ENCODE data around the gene GPR21. TPM values are rescaled to one million over a fixed set of nuclear protein-coding genes. Genes with fewer than 3 reads are reported as not detected.

GPR21 gene
- total RNA-seq, 1 donor = 3.1 TPM

- no peaks in the 10 kb centered on the region for H3K27me3 ChIP-seq (ENCODE audit: insufficient read depth, low read length)
These were observed 16.8 kb upstream of the GPR21 start for GRCh38 chr9:123016631-123017030.

GRCh38 chr9:123020796-123021195 lies 12.7 kb upstream of the GPR21 start:
- Histone ChIP-seq H3K4me1 (ENCODE audit: insufficient read depth, low read length) (no peaks in the 10 kb centered on the region), H3K4me3 (ENCODE audit: low read length) (no peak overlapping the region), H3K9me3 (ENCODE audit: low read depth, low read length) (no peaks in the 10 kb centered on the region), H3K27me3 (ENCODE audit: insufficient read depth, low read length) (no peaks in the 10 kb centered on the region)

More at GRCh38 chr9:123016631-123017030, 16.8 kb upstream of the GPR21 start:
- H3K4me3 ChIP-seq (ENCODE audit: low read length) = no peak overlapping the region
- H3K4me1 ChIP-seq (ENCODE audit: insufficient read depth, low read length) = no peaks in the 10 kb centered on the region
- H3K9me3 ChIP-seq (ENCODE audit: low read depth, low read length) = no peaks in the 10 kb centered on the region

GRCh38 chr9:123026425-123026824 lies 7.0 kb upstream of the GPR21 start:
- no peaks in the 10 kb centered on the region for H3K27me3 ChIP-seq (ENCODE audit: insufficient read depth, low read length)
- H3K9me3 ChIP-seq (ENCODE audit: low read depth, low read length) = no peaks in the 10 kb centered on the region
- H3K4me3 ChIP-seq (ENCODE audit: low read length) = no peak overlapping the region
- H3K4me1 ChIP-seq (ENCODE audit: insufficient read depth, low read length) = peaks cover 4% of the 10 kb centered on the region

DNA sequence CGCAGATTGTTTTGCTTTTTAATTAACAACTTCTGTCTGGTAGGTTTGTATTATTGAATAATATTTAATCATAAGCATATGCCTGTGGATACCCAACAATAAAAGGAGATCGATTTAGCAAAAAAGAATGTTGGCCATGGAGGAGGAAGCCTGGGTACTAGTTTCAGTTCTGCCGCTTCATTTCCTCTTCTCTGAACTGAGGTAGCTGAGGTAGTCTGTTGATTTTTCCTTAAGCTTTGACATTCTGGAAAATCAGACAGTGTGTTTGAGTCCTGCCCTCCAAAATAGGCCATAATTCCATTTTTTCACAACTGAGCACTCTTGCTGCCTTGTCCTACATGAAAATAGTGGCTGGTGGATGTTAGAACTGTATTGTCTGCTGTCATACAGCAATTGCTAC lies 6.0 kb upstream of the GPR21 start:
- Histone ChIP-seq H3K9me3 (ENCODE audit: low read depth, low read length) (no peaks in the 10 kb centered on the region), H3K4me3 (ENCODE audit: low read length) (no peak overlapping the region), H3K4me1 (ENCODE audit: insufficient read depth, low read length) (peaks cover 4% of the 10 kb centered on the region), H3K27me3 (ENCODE audit: insufficient read depth, low read length) (no peaks in the 10 kb centered on the region)

- H3K9me3 ChIP-seq (ENCODE audit: low read depth, low read length) = no peaks in the 10 kb centered on the region
- H3K4me3 ChIP-seq (ENCODE audit: low read length) = no peak overlapping the region
- peaks cover 6% of the 10 kb centered on the region for H3K4me1 ChIP-seq (ENCODE audit: insufficient read depth, low read length)
- no peaks in the 10 kb centered on the region for H3K27me3 ChIP-seq (ENCODE audit: insufficient read depth, low read length)
These were observed 5.3 kb upstream of the GPR21 start for GRCh38 chr9:123028136-123028535.

DNA sequence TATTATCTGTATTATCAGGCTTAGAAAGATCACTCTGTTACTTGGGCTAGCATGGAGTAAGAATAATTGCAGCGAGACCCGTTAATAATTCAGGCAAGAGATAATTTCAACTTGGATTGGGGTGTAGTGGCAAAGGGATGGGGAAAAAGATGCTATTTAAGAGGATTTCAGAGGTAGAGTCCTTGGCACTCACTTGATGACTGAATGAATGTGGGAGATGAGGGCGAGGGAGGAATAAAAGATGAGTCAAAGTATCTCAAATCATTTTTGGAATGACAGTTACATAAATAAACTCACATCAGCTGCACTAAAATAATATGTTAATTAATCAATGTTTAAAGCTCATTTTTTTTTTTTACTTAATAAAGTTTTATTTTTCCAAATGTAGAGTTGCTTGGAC lies 4.5 kb upstream of the GPR21 start:
- Histone ChIP-seq H3K27me3 (ENCODE audit: insufficient read depth, low read length) (no peaks in the 10 kb centered on the region), H3K4me3 (ENCODE audit: low read length) (no peak overlapping the region), H3K4me1 (ENCODE audit: insufficient read depth, low read length) (peaks cover 11% of the 10 kb centered on the region), H3K9me3 (ENCODE audit: low read depth, low read length) (no peaks in the 10 kb centered on the region)

GRCh38 chr9:123031963-123032362 lies 1.5 kb upstream of the GPR21 start:
- H3K27me3 ChIP-seq (ENCODE audit: insufficient read depth, low read length) = no peaks in the 10 kb centered on the region
- H3K4me3 ChIP-seq (ENCODE audit: low read length) = no peak overlapping the region
- no peaks in the 10 kb centered on the region for H3K9me3 ChIP-seq (ENCODE audit: low read depth, low read length)
- H3K4me1 ChIP-seq (ENCODE audit: insufficient read depth, low read length) = peaks cover 24% of the 10 kb centered on the region

DNA sequence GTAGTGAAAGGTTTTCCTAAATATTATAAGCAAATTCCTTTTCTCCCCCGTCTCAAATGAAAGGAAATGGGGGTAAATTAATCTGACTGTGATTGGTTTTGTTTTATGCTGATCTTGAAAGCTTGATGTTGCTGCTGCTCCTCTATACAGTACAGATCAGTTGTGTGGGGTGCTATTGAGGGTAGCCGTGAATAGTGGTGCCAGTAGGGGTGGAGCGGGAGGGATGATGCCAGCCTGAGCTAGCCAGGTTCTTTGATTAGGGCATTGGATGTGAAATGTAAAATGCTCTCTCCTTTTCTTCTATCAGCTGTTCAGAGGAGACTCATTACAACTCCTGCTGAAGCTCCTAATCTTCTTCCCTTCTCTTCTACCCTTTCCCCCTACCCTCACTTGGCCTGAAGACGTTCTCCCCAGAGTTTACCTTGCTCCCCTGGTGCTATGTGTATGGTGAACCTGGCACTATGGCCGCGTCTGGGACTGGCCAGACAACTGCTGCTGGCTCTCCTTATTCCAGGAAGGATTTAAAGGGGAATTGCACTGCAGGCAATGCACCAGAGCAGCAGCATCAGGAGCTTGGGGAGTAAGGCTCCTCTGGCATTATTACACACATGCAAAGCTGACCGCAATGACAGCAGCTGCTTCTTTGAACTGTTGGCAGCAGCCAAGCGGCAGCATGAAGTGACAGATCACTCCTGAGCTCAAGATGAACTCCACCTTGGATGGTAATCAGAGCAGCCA lies 566 bp downstream of the GPR21 start:
- no peak overlapping the region for H3K4me3 ChIP-seq (ENCODE audit: low read length)
- H3K4me1 ChIP-seq (ENCODE audit: insufficient read depth, low read length) = peaks cover 19% of the 10 kb centered on the region
- no peaks in the 10 kb centered on the region for H3K27me3 ChIP-seq (ENCODE audit: insufficient read depth, low read length)
- H3K9me3 ChIP-seq (ENCODE audit: low read depth, low read length) = no peaks in the 10 kb centered on the region

DNA sequence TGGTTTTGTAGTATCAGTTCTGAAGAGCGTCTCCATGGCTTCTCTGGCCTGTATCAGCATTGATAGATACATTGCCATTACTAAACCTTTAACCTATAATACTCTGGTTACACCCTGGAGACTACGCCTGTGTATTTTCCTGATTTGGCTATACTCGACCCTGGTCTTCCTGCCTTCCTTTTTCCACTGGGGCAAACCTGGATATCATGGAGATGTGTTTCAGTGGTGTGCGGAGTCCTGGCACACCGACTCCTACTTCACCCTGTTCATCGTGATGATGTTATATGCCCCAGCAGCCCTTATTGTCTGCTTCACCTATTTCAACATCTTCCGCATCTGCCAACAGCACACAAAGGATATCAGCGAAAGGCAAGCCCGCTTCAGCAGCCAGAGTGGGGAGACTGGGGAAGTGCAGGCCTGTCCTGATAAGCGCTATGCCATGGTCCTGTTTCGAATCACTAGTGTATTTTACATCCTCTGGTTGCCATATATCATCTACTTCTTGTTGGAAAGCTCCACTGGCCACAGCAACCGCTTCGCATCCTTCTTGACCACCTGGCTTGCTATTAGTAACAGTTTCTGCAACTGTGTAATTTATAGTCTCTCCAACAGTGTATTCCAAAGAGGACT lies 1.5 kb downstream of the GPR21 start:
- Histone ChIP-seq H3K4me3 (ENCODE audit: low read length) (no peak overlapping the region), H3K4me1 (ENCODE audit: insufficient read depth, low read length) (peaks cover 19% of the 10 kb centered on the region), H3K9me3 (ENCODE audit: low read depth, low read length) (no peaks in the 10 kb centered on the region), H3K27me3 (ENCODE audit: insufficient read depth, low read length) (no peaks in the 10 kb centered on the region)

DNA sequence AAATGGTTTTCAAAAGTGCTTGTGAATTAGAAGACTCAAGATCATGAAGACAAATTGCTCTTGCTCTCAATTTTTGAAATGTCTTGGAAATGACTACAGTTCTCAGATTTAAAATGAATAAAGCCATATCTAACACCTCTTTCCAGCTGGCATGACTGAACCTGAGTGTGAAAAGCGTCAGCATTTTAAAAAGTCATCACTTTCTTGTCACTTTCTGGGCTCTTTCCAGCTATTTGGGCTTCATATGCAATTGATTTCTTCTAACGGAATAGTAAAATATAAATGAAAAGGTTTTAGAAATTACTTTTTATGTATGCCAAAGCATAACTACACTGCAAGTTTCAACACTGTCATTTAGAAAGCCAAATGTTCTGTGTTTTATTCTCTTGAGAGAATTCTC lies 2.3 kb downstream of the GPR21 start:
- H3K4me1 ChIP-seq (ENCODE audit: insufficient read depth, low read length) = peaks cover 19% of the 10 kb centered on the region
- no peaks in the 10 kb centered on the region for H3K9me3 ChIP-seq (ENCODE audit: low read depth, low read length)
- no peaks in the 10 kb centered on the region for H3K27me3 ChIP-seq (ENCODE audit: insufficient read depth, low read length)
- no peak overlapping the region for H3K4me3 ChIP-seq (ENCODE audit: low read length)

- peaks cover 19% of the 10 kb centered on the region for H3K4me1 ChIP-seq (ENCODE audit: insufficient read depth, low read length)
- H3K4me3 ChIP-seq (ENCODE audit: low read length) = no peak overlapping the region
- no peaks in the 10 kb centered on the region for H3K9me3 ChIP-seq (ENCODE audit: low read depth, low read length)
- no peaks in the 10 kb centered on the region for H3K27me3 ChIP-seq (ENCODE audit: insufficient read depth, low read length)
These were observed 3.6 kb downstream of the GPR21 start for GRCh38 chr9:123036893-123037545.

DNA sequence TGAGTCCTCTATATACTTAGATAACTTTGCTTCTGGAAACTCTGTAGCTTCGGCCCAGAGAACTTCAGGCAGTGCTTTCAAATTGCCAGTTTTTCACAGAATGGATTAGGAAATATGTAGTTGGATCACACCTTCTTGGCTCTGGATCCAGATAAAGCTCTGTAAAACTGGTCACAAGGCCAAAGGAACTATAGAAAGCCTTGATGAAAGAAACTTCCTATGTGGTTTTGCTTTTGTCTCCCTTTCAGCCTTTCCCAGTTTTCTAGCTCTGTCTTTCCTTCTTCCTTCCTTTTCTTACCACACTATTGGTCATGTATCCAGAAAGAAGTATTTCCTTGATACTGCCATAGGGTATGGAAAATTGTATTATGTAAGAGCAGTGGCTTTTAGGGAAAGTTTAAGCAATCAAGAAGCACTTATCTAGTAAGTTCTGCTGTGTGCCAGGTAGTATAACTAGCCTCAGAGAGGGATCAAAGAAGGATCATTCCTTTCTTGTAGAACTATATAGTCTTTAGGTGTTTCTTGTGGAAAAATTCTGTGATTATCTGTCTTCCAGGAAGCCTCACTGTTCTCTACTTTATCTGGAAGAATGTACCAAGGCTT lies 6.3 kb downstream of the GPR21 start:
- no peaks in the 10 kb centered on the region for H3K27me3 ChIP-seq (ENCODE audit: insufficient read depth, low read length)
- H3K9me3 ChIP-seq (ENCODE audit: low read depth, low read length) = no peaks in the 10 kb centered on the region
- H3K4me3 ChIP-seq (ENCODE audit: low read length) = no peak overlapping the region
- H3K4me1 ChIP-seq (ENCODE audit: insufficient read depth, low read length) = peaks cover 5% of the 10 kb centered on the region

DNA sequence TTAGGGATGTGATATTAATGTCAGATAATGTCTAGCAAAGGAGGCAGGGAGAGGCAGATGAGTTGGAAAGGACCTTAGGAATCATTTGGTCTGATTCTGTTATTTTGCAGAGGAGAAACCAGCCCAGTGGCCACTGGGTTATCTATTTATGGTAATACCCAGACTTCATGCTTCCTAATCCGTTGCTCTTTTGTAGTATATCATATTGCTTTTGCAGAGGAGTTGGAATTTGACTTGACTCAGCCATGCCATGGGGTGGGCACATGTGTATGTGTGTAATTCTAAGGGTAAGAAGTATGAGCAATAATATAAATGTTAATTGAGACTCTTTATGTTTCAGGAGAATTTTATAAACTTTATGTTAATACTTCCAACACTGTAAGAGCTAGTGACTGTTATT lies 7.3 kb downstream of the GPR21 start:
- Histone ChIP-seq H3K27me3 (ENCODE audit: insufficient read depth, low read length) (no peaks in the 10 kb centered on the region), H3K9me3 (ENCODE audit: low read depth, low read length) (no peaks in the 10 kb centered on the region), H3K4me1 (ENCODE audit: insufficient read depth, low read length) (no peaks in the 10 kb centered on the region), H3K4me3 (ENCODE audit: low read length) (no peak overlapping the region)

DNA sequence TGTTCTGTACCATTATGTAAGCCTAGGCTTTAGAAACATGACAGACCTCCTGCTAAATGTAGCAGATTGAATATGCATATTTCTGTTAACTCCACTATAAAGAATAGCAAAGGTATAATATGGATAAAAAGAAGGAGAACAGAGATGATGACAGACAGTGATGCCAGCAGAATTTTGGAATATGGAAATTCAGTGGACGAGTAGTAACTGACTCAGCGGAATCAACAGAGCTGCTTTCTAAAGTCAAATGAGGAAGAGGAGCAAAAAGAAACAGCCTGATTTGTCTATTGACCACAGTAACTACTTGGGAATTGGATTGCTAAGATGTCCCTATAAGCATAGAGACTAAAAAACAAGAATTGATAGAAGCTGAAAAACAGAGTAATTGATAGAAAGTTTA lies 8.0 kb downstream of the GPR21 start:
- Histone ChIP-seq H3K4me3 (ENCODE audit: low read length) (no peak overlapping the region), H3K27me3 (ENCODE audit: insufficient read depth, low read length) (no peaks in the 10 kb centered on the region), H3K4me1 (ENCODE audit: insufficient read depth, low read length) (no peaks in the 10 kb centered on the region), H3K9me3 (ENCODE audit: low read depth, low read length) (no peaks in the 10 kb centered on the region)
